Measurements from ENCODE around the gene CAMK2B. TPM values are rescaled to one million over a fixed set of nuclear protein-coding genes. Genes with fewer than 3 reads are reported as not detected.

The CAMK2B gene
- polyA plus RNA-seq, 2 of the 4 experiments (the other 2 are of a cell fraction), result 0.17 TPM; not detected in 1

GRCh38 chr7:44323381-44324203, 1.8 kb downstream of the CAMK2B start:
- H3K4me3 ChIP-seq, result no peak overlapping the region
- FAIRE-seq, result no peak
- POLR2A ChIA-PET, result no interaction called here

DNA sequence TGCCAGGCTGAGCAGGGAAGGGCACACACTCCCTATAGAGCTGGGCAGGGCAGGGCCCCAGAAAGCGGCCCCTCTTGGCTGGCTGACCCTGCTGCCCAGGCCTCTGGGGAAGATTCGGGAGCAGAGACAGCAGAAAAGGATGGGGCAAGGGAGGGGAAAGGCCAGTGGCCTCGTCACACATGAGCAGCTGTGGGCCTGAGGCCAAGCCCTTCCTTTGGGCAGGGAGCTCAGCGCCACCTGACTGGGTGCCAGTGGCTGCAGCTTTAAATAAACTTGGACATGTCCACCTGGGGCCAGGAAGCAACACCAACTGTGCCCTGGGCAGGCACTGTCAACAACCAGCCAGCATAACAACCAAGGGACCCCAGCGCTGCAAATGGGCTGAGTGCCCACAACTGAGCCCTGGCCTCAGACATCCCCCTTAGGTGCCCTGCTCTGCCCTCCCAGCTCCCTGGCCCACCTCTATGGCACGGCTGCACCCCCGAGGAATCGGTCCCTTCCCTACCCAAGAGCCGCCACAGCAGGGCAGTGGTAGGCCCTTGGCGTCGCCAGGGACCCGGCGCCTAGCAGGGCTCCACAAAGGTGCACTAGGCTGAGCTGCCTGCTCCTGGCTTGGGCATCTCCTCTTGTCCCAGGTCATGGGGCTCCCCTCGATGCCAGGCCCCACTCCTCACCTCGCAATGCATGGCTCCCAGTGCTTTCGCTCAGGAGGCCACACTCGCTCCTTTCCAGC, 2.6 kb downstream of the CAMK2B start:
- H3K4me1 ChIP-seq, result peaks cover 3% of the 10 kb centered on the region; the same call in 1 of the 3 replicates
- CTCF ChIA-PET, result interaction anchor here (1.2 kb wide), 1 partner anchor 82 kb away, joined by 3 read pairs; no protein-coding TSS in a partner anchor
- FAIRE-seq (no peak), ATAC-seq (peak in 1 of 2 experiments; percentile 31; a peak in 3 of 6 replicates), DNase-seq (ENCODE audit: low read depth in 1 of 2, low spot score in 1 of 2) (no peak)
- TF ChIP-seq SMC3 (IDR thresholded peaks at IDR 0.05) (no peak), ZFP36 (IDR thresholded peaks at IDR 0.05; ENCODE audit: borderline replicate concordance, partially characterized antibody) (no peak), SREBF2 (IDR thresholded peaks at IDR 0.05) (no peak), ZSCAN20 (CRISPR knock-in tag; IDR thresholded peaks at IDR 0.05) (no peak), RNF2 (IDR thresholded peaks at IDR 0.05; ENCODE audit: borderline replicate concordance, low read depth) (no peak), HDAC2 (IDR thresholded peaks at IDR 0.05) (no peak), NR3C1 (IDR thresholded peaks at IDR 0.05) (no peak)
- TF ChIP-seq, protein P1, sequence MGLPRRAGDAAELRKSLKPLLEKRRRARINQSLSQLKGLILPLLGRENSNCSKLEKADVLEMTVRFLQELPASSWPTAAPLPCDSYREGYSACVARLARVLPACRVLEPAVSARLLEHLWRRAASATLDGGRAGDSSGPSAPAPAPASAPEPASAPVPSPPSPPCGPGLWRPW (IDR thresholded peaks at IDR 0.05), result no peak
- H3K27ac ChIP-seq, result no peak overlapping the region
- H3K4me2 ChIP-seq, result no peak overlapping the region
- POLR2A ChIA-PET, result no interaction called here
- H3K9me3 ChIP-seq, result no peaks in the 10 kb centered on the region
- no peak overlapping the region for H3K4me3 ChIP-seq
- WGBS (ENCODE audit: missing lambda C conversion rate), result 65% methylated on average over 7 of the region's 17 CpGs

More at GRCh38 chr7:44323381-44324203, 1.8 kb downstream of the CAMK2B start:
- no peak overlapping the region for H3K4me2 ChIP-seq
- ATAC-seq (peak in 1 of 2 experiments; percentile 11; a peak in 2 of 6 replicates), DNase-seq (ENCODE audit: low read depth in 1 of 2, low spot score in 1 of 2) (no peak)
- peaks cover 3% of the 10 kb centered on the region; the same call in 1 of the 3 replicates for H3K4me1 ChIP-seq
- CTCF ChIA-PET, result interaction anchor here (1.2 kb wide), 1 partner anchor 83 kb away, joined by 3 read pairs; no protein-coding TSS in a partner anchor
- no peak overlapping the region for H3K27ac ChIP-seq
- TF ChIP-seq ZSCAN20 (CRISPR knock-in tag; IDR thresholded peaks at IDR 0.05), result no peak
- TF ChIP-seq JUN (IDR thresholded peaks at IDR 0.05), result no peak
- no peak for TF ChIP-seq EHMT2 (IDR thresholded peaks at IDR 0.05; ENCODE audit: low read depth)
- TF ChIP-seq ZC3H11A (IDR thresholded peaks at IDR 0.05), result no peak
- TF ChIP-seq RAD21 (conservative IDR thresholded peaks at IDR 0.05 in 1 of 2, IDR thresholded peaks at IDR 0.05 in 1 of 2), result no peak
- no peak for TF ChIP-seq EHF (CRISPR knock-in tag; IDR thresholded peaks at IDR 0.05)
- no peak for TF ChIP-seq SMC3 (IDR thresholded peaks at IDR 0.05)
- TF ChIP-seq, protein P2, sequence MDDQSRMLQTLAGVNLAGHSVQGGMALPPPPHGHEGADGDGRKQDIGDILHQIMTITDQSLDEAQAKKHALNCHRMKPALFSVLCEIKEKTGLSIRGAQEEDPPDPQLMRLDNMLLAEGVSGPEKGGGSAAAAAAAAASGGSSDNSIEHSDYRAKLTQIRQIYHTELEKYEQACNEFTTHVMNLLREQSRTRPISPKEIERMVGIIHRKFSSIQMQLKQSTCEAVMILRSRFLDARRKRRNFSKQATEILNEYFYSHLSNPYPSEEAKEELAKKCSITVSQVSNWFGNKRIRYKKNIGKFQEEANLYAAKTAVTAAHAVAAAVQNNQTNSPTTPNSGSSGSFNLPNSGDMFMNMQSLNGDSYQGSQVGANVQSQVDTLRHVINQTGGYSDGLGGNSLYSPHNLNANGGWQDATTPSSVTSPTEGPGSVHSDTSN (IDR thresholded peaks at IDR 0.05), result no peak
- TF ChIP-seq, protein P3, sequence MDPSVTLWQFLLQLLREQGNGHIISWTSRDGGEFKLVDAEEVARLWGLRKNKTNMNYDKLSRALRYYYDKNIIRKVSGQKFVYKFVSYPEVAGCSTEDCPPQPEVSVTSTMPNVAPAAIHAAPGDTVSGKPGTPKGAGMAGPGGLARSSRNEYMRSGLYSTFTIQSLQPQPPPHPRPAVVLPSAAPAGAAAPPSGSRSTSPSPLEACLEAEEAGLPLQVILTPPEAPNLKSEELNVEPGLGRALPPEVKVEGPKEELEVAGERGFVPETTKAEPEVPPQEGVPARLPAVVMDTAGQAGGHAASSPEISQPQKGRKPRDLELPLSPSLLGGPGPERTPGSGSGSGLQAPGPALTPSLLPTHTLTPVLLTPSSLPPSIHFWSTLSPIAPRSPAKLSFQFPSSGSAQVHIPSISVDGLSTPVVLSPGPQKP (IDR thresholded peaks at IDR 0.05; ENCODE audit: low read depth, low read length), result no peak
- TF ChIP-seq SREBF2 (IDR thresholded peaks at IDR 0.05), result no peak
- no peak for TF ChIP-seq CHD4 (IDR thresholded peaks at IDR 0.05; ENCODE audit: borderline replicate concordance)
- no peak for TF ChIP-seq CEBPB (IDR thresholded peaks at IDR 0.05)
- no peak for TF ChIP-seq POLR2AphosphoS2 (conservative IDR thresholded peaks at IDR 0.05; ENCODE audit: low read length)
- no peak for TF ChIP-seq MAX (IDR thresholded peaks at IDR 0.05)
- no peak for TF ChIP-seq RCOR1 (IDR thresholded peaks at IDR 0.05; ENCODE audit: low read depth, low read length)
- no peak for TF ChIP-seq RARB (CRISPR knock-in tag; IDR thresholded peaks at IDR 0.05)
- TF ChIP-seq MYC (IDR thresholded peaks at IDR 0.05; ENCODE audit: borderline replicate concordance, low read length), result no peak
- no peak for TF ChIP-seq FOXS1 (CRISPR knock-in tag; IDR thresholded peaks at IDR 0.05)
- no peak for TF ChIP-seq NPAS2 (CRISPR knock-in tag; IDR thresholded peaks at IDR 0.05; ENCODE audit: borderline replicate concordance)
- no peak for TF ChIP-seq CBX8 (IDR thresholded peaks at IDR 0.05)
- 78% methylated on average over 16 of the region's 17 CpGs for WGBS (ENCODE audit: missing lambda C conversion rate)
- no peaks in the 10 kb centered on the region for H3K9me3 ChIP-seq
